Stimulated activated CD8-positive, alpha-beta memory T cell treated with anti-CD3 and anti-CD28 coated beads, Interleukin-12 subunit alpha, Interleukin-12 subunit beta, amount 100 ng/mL, for 24 hours (primary cell): Measurements from ENCODE around the gene CPVL.

Source experiments
- DNase-seq: peaks from one replicate; pipeline ENCODE4 v3.0.0-alpha.2; 2020; ENCODE audit errors: extremely low read depth

The CPVL gene

GRCh38 chr7:28976022-28976421, 170.3 kb downstream of the CPVL start:
- DNase-seq: no peak

- DNase-seq: no peak
Measured at GRCh38 chr7:28973591-28973990, 172.7 kb downstream of the CPVL start.

GRCh38 chr7:28964056-28964455, 182.3 kb downstream of the CPVL start:
- no peak for DNase-seq

- no peak for DNase-seq
Measured at GRCh38 chr7:28961972-28962371, 184.4 kb downstream of the CPVL start.

GRCh38 chr7:28960071-28960840, 186.1 kb downstream of the CPVL start:
- DNase-seq: no peak

- DNase-seq: no peak
Measured at GRCh38 chr7:28958980-28959347, 187.4 kb downstream of the CPVL start.

- no peak for DNase-seq
Measured at GRCh38 chr7:28958235-28958979, 187.9 kb downstream of the CPVL start, which contains the start of gene TRIL. Gene TRIL, minus strand, starts transcription at chr7:28958330. Its CDS starts 284 bp downstream, at chr7:28958046.

- DNase-seq: no peak
Measured at GRCh38 chr7:28957751-28958234, 188.5 kb downstream of the CPVL start.

- DNase-seq: no peak
Measured at GRCh38 chr7:28957064-28957750, 189.1 kb downstream of the CPVL start.

GRCh38 chr7:28956608-28957063, 189.7 kb downstream of the CPVL start:
- DNase-seq: no peak

- no peak for DNase-seq
Measured at GRCh38 chr7:28955718-28956607, 190.4 kb downstream of the CPVL start.

GRCh38 chr7:28955356-28955717, 191.0 kb downstream of the CPVL start:
- DNase-seq: no peak

GRCh38 chr7:28954946-28955345, 191.4 kb downstream of the CPVL start:
- no peak for DNase-seq

GRCh38 chr7:28954471-28954870, 191.9 kb downstream of the CPVL start:
- DNase-seq: no peak

GRCh38 chr7:28953633-28954032, 192.7 kb downstream of the CPVL start:
- no peak for DNase-seq
